Activated CD8-positive, alpha-beta memory T cell treated with anti-CD3 and anti-CD28 coated beads, Interleukin-2, amount 10 ng/mL, durations not matched to agents 7 days and 5 days (primary cell): Measurements from ENCODE around the gene HMCN2. TPM values are rescaled to one million over a fixed set of nuclear protein-coding genes. Genes with fewer than 3 reads are reported as not detected.

ENCODE experiments used
- ATAC-seq: fragments of 150-1000 bp; cut with Tn5 transposase; one replicate; pipeline ENCODE4 v1.10.0; 2021; ENCODE audit warnings: moderate library complexity
- CTCF ChIA-PET: fragments of 350-600 bp; sonication (Branson Sonifier 250); formaldehyde crosslinking; loops from one replicate; lab custom pipeline; 2021; ENCODE audit warnings: antibody characterized with exemption; lab: Charles Lee
- DNase-seq: peaks from one replicate; pipeline ENCODE4 v3.0.0-alpha.2; 2020
- H3K27ac Mint-ChIP-seq: one replicate; pipeline ENCODE4 v1.8.0; 2021; ENCODE audit warnings: mild to moderate bottlenecking, mixed read lengths
- H3K27me3 Mint-ChIP-seq: one replicate; pipeline ENCODE4 v1.8.0; 2021; ENCODE audit warnings: mixed read lengths
- H3K36me3 Mint-ChIP-seq: one replicate; pipeline ENCODE4 v1.8.0; 2021; ENCODE audit warnings: mild to moderate bottlenecking, mixed read lengths
- H3K4me1 Mint-ChIP-seq: one replicate; pipeline ENCODE4 v1.8.0; 2021; ENCODE audit warnings: mixed read lengths
- H3K4me3 Mint-ChIP-seq: one replicate; pipeline ENCODE4 v1.8.0; 2021; ENCODE audit warnings: mild to moderate bottlenecking, moderate library complexity, mixed read lengths
- H3K9me3 Mint-ChIP-seq: one replicate; pipeline ENCODE4 v1.8.0; 2022; ENCODE audit warnings: low read depth, mixed read lengths
- total RNA-seq, 2 experiments: library from RNA; stranded (reverse); gene quantifications; one replicate each; pipeline ENCODE4 v1.2.3, GENCODE V29; 2021

HMCN2 gene
- total RNA-seq, 2 experiments from 2014 or later: not detected

GRCh38 chr9:130468566-130468965 lies 203.0 kb downstream of the HMCN2 start:
- Mint-ChIP-seq H3K9me3 (no peaks in the 10 kb centered on the region), H3K27me3 (peaks cover 36% of the 10 kb centered on the region), H3K4me1 (no peaks in the 10 kb centered on the region), H3K4me3 (no peak overlapping the region), H3K27ac (no peak overlapping the region), H3K36me3 (no peaks in the 10 kb centered on the region)
- CTCF ChIA-PET: interaction anchor here (1.9 kb wide), 1 partner anchor 232 kb away, joined by 6 read pairs; no protein-coding TSS in a partner anchor
- ATAC-seq (no peak), DNase-seq (no peak)

- Mint-ChIP-seq H3K27ac (no peak overlapping the region), H3K36me3 (no peaks in the 10 kb centered on the region), H3K9me3 (no peaks in the 10 kb centered on the region), H3K4me1 (no peaks in the 10 kb centered on the region), H3K27me3 (peaks cover 48% of the 10 kb centered on the region), H3K4me3 (no peak overlapping the region)
- CTCF ChIA-PET: no interaction called here
- no peak for DNase-seq
- no peak for ATAC-seq
Measured at GRCh38 chr9:130470269-130470668, 204.7 kb downstream of the HMCN2 start.

DNA sequence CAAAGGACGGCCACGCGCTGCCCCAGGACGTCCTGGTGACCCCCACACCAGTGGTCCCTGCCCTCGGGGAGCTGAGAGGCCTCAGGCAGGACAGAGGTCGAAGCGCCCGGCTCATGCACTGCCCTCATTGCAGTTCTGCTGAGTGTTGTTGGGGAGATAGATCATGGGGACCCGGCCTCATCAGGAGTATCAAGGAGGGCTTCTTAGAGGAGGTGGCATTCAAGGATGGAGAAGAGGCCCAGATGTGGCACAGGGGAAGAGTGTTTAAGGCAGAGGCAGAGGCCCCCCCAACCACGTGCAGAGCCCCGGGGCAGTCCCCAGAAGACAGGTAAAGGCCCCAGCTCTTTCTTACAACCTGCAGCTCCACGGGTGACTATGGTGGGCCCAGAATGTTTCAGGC lies 205.4 kb downstream of the HMCN2 start:
- Mint-ChIP-seq H3K9me3 (no peaks in the 10 kb centered on the region), H3K4me1 (no peaks in the 10 kb centered on the region), H3K4me3 (no peak overlapping the region), H3K36me3 (no peaks in the 10 kb centered on the region), H3K27ac (no peak overlapping the region), H3K27me3 (peaks cover 48% of the 10 kb centered on the region)
- CTCF ChIA-PET: no interaction called here
- DNase-seq (no peak), ATAC-seq (no peak)

DNA sequence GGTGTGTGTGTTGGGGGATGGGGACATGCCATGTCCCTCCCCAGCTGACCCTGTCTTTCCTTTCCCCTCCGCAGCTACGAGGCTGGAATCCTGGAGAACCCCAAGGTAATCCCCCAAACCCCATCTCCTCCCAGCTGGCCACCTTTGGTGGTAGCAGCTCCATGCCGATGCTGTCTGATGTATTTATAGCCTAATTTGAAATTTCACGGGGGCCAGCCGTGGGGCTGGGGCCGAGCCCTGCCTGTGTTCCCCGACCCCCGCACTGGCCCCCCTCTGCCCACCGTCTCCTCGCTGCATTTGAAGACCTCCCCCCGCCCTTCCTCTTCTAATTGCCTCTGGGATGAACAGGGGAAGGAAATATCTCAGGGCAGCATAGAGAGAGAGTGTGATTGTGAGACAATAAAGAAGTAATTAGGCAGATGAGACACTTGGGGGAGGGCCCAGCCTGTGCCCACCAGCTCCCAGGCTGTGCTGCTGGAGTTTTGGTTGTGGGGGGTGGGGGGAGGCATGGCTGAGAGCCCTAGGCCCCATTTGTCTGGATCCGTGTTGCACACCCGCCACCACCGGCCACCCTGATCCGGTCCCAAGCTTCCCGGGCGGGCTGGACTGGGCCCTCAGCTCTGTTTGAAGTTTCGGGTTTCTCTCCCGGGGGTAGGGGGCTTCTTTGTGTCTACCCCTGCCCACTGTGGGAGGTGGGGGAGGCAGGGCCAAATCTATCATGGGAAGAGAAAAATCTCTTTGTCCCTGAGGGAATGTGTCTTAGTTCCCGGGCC lies 206.0 kb downstream of the HMCN2 start:
- CTCF ChIA-PET: interaction anchor here (1.4 kb wide), 1 partner anchor 11 kb away, joined by 3 read pairs; no protein-coding TSS in a partner anchor
- Mint-ChIP-seq H3K4me1 (no peaks in the 10 kb centered on the region), H3K36me3 (no peaks in the 10 kb centered on the region), H3K4me3 (no peak overlapping the region), H3K9me3 (no peaks in the 10 kb centered on the region), H3K27ac (no peak overlapping the region), H3K27me3 (peaks cover 44% of the 10 kb centered on the region)
- ATAC-seq (no peak), DNase-seq (no peak)

DNA sequence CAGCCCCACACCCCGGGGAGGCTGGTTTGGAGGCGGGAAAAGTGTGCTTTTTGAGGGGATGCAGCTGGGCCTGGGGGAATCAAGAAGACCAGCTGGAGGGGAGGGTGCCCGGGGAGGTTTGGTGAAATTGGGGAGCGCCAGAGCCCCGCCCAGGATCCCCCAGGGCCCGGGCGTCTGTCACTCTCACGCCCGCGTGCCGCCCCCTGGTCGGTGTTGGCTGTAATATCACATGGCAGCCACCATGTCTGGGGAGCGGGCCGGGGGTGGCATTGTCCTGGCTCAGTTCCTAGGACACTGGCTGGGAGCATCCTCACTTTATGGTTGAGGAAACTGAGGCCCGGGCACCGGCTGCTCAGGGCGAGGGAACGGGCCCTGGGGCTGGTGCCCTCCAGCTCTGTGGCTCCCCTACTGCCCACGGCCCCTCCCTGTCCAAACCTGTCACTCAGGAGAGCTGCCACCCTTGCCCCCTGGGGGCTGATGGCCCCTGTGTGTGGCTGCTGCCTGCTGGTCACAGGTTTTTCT lies 206.7 kb downstream of the HMCN2 start:
- DNase-seq (no peak), ATAC-seq (no peak)
- peaks cover 37% of the 10 kb centered on the region for H3K27me3 Mint-ChIP-seq
- H3K9me3 Mint-ChIP-seq: no peaks in the 10 kb centered on the region
- no peaks in the 10 kb centered on the region for H3K36me3 Mint-ChIP-seq
- no peak overlapping the region for H3K27ac Mint-ChIP-seq
- CTCF ChIA-PET: interaction anchor here (1.4 kb wide), 1 partner anchor 12 kb away, joined by 3 read pairs; no protein-coding TSS in a partner anchor
- no peaks in the 10 kb centered on the region for H3K4me1 Mint-ChIP-seq
- H3K4me3 Mint-ChIP-seq: no peak overlapping the region

DNA sequence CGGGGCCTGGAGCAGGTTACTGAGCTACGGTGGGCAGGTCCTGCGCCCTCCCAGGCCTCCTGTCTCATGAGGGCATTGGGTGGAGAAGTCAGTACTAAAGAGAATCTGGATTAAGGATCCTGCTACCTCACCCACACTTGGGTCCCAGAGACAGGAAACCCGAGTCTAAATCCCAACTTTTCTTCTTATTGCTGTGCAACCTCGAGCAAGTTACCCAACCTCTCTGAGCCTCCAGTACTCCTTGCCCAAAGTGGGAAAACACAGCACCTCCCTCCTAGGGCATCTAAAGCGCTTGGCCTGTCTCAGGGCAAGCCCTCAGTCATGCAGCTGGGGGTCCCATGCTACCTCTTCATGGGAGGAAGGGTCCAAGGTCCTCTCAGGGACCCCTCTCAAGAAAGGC lies 207.4 kb downstream of the HMCN2 start:
- CTCF ChIA-PET: interaction anchor here (1.4 kb wide), 1 partner anchor 12 kb away, joined by 3 read pairs; no protein-coding TSS in a partner anchor
- H3K4me3 Mint-ChIP-seq: no peak overlapping the region
- H3K27ac Mint-ChIP-seq: no peak overlapping the region
- no peaks in the 10 kb centered on the region for H3K9me3 Mint-ChIP-seq
- no peaks in the 10 kb centered on the region for H3K36me3 Mint-ChIP-seq
- peaks cover 30% of the 10 kb centered on the region for H3K27me3 Mint-ChIP-seq
- no peak for ATAC-seq
- DNase-seq: no peak
- no peaks in the 10 kb centered on the region for H3K4me1 Mint-ChIP-seq

DNA sequence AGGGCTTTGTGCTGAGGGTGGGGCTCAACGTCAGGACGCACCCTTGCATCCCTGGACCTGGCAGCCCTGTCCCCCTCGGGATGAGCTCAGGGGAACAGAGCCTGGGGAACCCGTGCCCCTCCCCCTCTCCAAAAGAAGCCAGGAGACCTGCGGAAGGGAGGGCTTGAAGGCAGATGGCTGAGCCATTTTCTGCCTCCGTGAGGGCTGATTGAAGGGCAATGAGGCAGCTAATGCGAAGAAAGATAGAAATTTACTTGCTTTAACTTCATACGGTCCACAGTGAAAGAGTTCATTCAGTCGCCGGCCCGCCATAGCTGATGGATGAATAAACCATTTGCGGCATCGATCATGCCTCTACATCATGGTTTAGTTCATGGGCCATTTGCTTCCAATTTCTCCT lies 208.0 kb downstream of the HMCN2 start:
- Mint-ChIP-seq H3K36me3 (no peaks in the 10 kb centered on the region), H3K27ac (no peak overlapping the region), H3K4me3 (no peak overlapping the region), H3K9me3 (no peaks in the 10 kb centered on the region), H3K27me3 (peaks cover 27% of the 10 kb centered on the region), H3K4me1 (no peaks in the 10 kb centered on the region)
- ATAC-seq (no peak), DNase-seq (no peak)
- CTCF ChIA-PET: no interaction called here

DNA sequence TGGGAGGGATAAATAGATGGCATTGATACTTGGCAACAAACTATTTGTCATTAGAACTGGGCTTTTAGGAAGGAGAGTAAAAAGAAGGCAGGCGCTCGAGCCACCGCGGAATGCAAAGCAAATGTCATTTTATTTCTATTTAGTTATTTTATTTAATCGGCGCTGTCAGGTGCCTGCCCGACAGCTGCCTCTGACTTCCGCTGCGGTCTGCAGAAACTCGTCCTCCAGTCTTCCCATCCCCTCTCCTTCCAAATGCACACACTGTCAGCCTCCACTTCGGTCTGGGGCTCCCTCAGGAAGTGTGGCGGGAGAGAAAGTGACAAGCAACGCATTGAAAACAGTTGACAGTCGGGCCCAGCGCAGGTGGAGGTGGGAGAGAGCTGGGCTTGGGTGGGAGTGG lies 208.5 kb downstream of the HMCN2 start:
- DNase-seq: no peak
- Mint-ChIP-seq H3K27ac (no peak overlapping the region), H3K4me3 (no peak overlapping the region), H3K9me3 (no peaks in the 10 kb centered on the region), H3K4me1 (no peaks in the 10 kb centered on the region), H3K27me3 (peaks cover 22% of the 10 kb centered on the region), H3K36me3 (no peaks in the 10 kb centered on the region)
- ATAC-seq: no peak
- CTCF ChIA-PET: no interaction called here

GRCh38 chr9:130476151-130476730 lies 210.7 kb downstream of the HMCN2 start:
- Mint-ChIP-seq H3K4me3 (no peak overlapping the region), H3K4me1 (no peaks in the 10 kb centered on the region), H3K27ac (no peak overlapping the region), H3K27me3 (peaks cover 16% of the 10 kb centered on the region), H3K9me3 (no peaks in the 10 kb centered on the region), H3K36me3 (no peaks in the 10 kb centered on the region)
- ATAC-seq: no peak
- no peak for DNase-seq
- CTCF ChIA-PET: interaction anchor here (0.7 kb wide), 1 partner anchor 43 kb away, joined by 6 read pairs; no protein-coding TSS in a partner anchor

DNA sequence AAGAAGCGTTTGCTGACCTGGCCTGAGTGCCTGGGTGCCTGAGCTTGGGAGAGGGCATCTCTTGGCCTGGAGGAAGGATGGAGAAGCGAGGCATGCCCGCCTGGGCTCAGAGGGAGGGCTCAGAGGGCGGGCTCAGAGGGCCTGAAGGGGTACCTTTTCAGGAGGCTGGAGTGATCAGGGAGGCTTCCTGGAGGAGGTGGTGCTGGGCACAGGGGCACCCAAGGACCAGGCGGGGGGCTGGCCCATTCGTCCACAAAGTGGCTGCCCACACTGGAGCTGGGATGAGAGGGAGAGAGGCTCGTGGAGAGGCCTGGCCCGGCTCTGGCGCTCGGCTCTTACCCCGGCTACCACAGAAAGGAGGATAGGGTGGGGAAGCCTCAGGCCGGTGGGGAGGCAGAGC lies 212.0 kb downstream of the HMCN2 start:
- Mint-ChIP-seq H3K9me3 (no peaks in the 10 kb centered on the region), H3K27me3 (peaks cover 17% of the 10 kb centered on the region), H3K4me1 (no peaks in the 10 kb centered on the region), H3K36me3 (no peaks in the 10 kb centered on the region), H3K27ac (no peak overlapping the region), H3K4me3 (no peak overlapping the region)
- CTCF ChIA-PET: interaction anchor here (0.9 kb wide), 1 partner anchor 205 kb away, joined by 3 read pairs; no protein-coding TSS in a partner anchor
- no peak for DNase-seq
- no peak for ATAC-seq

GRCh38 chr9:130478152-130478551 lies 212.6 kb downstream of the HMCN2 start:
- no peak for ATAC-seq
- Mint-ChIP-seq H3K4me1 (no peaks in the 10 kb centered on the region), H3K27me3 (peaks cover 23% of the 10 kb centered on the region), H3K9me3 (no peaks in the 10 kb centered on the region), H3K27ac (no peak overlapping the region), H3K4me3 (no peak overlapping the region), H3K36me3 (no peaks in the 10 kb centered on the region)
- DNase-seq: no peak
- CTCF ChIA-PET: no interaction called here

DNA sequence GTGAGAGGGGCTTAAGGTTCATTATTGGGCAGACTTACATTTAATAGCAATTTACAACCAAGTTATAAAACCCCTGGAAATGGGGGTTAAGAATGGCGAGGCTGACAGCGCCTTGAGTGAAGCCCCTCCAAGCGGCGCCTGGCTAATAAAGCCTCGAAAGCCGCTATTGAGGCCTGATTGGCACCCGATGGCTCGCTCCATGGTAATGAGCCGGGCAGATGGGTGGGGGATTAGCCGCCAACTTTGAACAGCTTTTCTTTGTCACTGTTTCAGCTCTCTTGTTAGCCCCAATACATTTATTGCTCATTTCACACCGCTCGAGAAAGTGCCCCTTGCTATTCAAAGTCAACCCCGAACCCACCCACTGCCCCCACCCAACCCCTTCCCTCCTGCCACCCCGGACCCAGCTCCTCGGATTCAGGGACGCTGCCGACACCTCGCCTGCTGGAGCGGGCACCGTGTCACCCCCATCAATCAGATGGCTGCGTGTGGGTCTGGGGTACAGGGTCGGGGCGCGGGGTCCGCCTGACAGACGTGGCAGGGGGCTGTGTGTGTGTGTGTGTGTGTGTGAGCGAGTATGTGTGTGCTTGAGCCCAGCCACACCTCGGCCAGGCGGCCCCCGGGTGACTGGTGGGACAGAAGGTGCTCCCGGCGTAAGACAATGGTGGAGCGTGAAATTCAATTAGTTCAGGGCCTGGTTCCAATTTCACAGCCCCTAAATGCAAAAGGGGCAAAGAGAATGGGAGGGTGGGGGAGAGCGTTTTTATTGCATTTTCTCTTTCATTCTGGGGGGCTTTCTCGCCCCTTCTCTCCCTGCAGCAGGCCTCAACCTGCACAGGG lies 213.4 kb downstream of the HMCN2 start:
- Mint-ChIP-seq H3K4me3 (no peak overlapping the region), H3K4me1 (no peaks in the 10 kb centered on the region), H3K36me3 (no peaks in the 10 kb centered on the region), H3K9me3 (no peaks in the 10 kb centered on the region), H3K27me3 (peaks cover 22% of the 10 kb centered on the region), H3K27ac (no peak overlapping the region)
- CTCF ChIA-PET: no interaction called here
- DNase-seq (no peak), ATAC-seq (no peak)

GRCh38 chr9:130479587-130479986 lies 214.0 kb downstream of the HMCN2 start:
- no peak for ATAC-seq
- H3K4me3 Mint-ChIP-seq: no peak overlapping the region
- CTCF ChIA-PET: no interaction called here

More at GRCh38 chr9:130479587-130479986, 214.0 kb downstream of the HMCN2 start:
- no peaks in the 10 kb centered on the region for H3K36me3 Mint-ChIP-seq
- DNase-seq: no peak
- peaks cover 24% of the 10 kb centered on the region for H3K27me3 Mint-ChIP-seq
- no peak overlapping the region for H3K27ac Mint-ChIP-seq
- H3K4me1 Mint-ChIP-seq: no peaks in the 10 kb centered on the region
- no peaks in the 10 kb centered on the region for H3K9me3 Mint-ChIP-seq
